ENCODE measurements around the gene ABCF1. TPM values are rescaled to one million over a fixed set of nuclear protein-coding genes. Genes with fewer than 3 reads are reported as not detected.

The ABCF1 gene
- total and polyA plus RNA-seq, 4 donors = 20.4 to 33.9 (median 26.1) TPM

DNA sequence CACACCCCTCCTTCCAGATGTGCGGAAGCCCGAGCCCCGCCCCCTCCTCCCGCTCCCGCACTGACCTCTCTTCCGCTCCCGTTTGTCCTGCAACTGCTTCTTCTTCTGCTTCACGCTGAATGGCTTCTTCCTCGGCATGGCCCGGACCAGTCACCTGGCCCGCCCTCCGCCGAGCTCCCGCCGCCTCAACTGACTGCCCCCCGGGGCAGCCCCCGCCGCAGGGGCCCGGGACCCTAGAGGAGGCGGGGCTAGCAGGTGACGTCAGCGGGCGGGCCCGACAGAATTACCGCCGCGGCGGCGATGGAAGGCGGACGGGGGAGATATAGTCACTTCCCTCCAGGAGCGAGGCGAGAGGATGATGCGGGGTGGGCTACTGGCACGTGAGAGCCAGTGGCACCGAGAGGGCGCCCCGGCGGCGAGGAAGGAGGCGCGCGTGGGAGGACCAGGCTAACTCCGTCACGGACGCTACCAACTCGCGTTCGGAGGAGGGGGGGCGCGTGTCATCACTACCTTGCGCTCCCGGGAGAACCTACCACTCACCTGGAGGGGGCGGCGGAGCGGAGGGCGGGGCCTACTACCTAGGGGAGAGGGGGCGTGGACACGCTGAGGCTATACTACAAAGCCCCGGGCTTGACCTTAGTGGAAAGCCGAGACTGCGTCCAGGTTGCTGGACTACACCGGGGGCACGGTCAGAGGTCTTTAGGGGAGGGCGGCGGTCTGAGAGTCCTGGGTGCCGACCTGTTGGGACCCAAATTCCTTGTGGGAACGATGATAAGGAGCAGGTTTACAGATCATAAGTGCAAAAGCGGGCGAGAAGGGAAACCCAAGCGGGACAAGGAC is 15.0 kb upstream of the ABCF1 start, which contains the start of gene GNL1:
GNL1 (minus strand) TSS at position 424 of the 840 bp plus-strand sequence; CDS start at position 138, 286 bp downstream.
- WGBS = under 1% methylated on average over 71 of the region's 71 CpGs
- Histone ChIP-seq H3K9ac (ENCODE audit: low read depth in 1 of 2, low read length in 2 of 2) (peak within 1 kb of the TSS; percentile 71 to 85), H3K27me3 (ENCODE audit: control insufficient read depth in 4 of 4, insufficient read depth in 4 of 4, low read length in 3 of 4) (no peaks in the 10 kb centered on the region), H3K36me3 (ENCODE audit: control insufficient read depth in 4 of 4, insufficient read depth in 3 of 4, low read depth in 1 of 4, low read length in 3 of 4) (peaks cover 0 to 18% (median 7%) of the 10 kb centered on the region in 4 donors), H3K9me3 (ENCODE audit: control insufficient read depth in 4 of 4, low read length in 3 of 4) (no peaks in the 10 kb centered on the region), H3K27ac (ENCODE audit: low read depth in 1 of 2, low read length in 2 of 2) (peak within 1 kb of the TSS; percentile 99), H3K4me1 (ENCODE audit: control insufficient read depth in 4 of 4, insufficient read depth in 4 of 4, low read length in 3 of 4) (peaks cover 4 to 29% (median 17%) of the 10 kb centered on the region in 4 donors), H3K4me3 (ENCODE audit: low read depth in 1 of 3, low read length in 3 of 3) (peak within 1 kb of the TSS; percentile 85 to 98 (median 85))
- DNase-seq (ENCODE audit: low spot score) = peak; percentile 96
- TF ChIP-seq GABPA (IDR thresholded peaks at IDR 0.05 in 1 of 2, conservative IDR thresholded peaks at IDR 0.05 in 1 of 2) (no peak), RXRA (IDR thresholded peaks at IDR 0.05) (peak in 1 of 2 donors; percentile 74), HNF4A (conservative IDR thresholded peaks at IDR 0.05) (peak; percentile 70 to 74), JUND (IDR thresholded peaks at IDR 0.05) (peak in 1 of 2 donors; percentile 50), SP1 (IDR thresholded peaks at IDR 0.05) (peak; percentile 69), NR2F2 (IDR thresholded peaks at IDR 0.05) (peak; percentile 98), RAD21 (IDR thresholded peaks at IDR 0.05) (no peak), EGR1 (IDR thresholded peaks at IDR 0.05; ENCODE audit: low read depth in 2 of 2) (peak; percentile 84 to 86), FOXA1 (IDR thresholded peaks at IDR 0.05) (no peak)
- TF ChIP-seq, protein P1, sequence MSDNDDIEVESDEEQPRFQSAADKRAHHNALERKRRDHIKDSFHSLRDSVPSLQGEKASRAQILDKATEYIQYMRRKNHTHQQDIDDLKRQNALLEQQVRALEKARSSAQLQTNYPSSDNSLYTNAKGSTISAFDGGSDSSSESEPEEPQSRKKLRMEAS (IDR thresholded peaks at IDR 0.05) = peak; percentile 60
- TF ChIP-seq, protein P2, sequence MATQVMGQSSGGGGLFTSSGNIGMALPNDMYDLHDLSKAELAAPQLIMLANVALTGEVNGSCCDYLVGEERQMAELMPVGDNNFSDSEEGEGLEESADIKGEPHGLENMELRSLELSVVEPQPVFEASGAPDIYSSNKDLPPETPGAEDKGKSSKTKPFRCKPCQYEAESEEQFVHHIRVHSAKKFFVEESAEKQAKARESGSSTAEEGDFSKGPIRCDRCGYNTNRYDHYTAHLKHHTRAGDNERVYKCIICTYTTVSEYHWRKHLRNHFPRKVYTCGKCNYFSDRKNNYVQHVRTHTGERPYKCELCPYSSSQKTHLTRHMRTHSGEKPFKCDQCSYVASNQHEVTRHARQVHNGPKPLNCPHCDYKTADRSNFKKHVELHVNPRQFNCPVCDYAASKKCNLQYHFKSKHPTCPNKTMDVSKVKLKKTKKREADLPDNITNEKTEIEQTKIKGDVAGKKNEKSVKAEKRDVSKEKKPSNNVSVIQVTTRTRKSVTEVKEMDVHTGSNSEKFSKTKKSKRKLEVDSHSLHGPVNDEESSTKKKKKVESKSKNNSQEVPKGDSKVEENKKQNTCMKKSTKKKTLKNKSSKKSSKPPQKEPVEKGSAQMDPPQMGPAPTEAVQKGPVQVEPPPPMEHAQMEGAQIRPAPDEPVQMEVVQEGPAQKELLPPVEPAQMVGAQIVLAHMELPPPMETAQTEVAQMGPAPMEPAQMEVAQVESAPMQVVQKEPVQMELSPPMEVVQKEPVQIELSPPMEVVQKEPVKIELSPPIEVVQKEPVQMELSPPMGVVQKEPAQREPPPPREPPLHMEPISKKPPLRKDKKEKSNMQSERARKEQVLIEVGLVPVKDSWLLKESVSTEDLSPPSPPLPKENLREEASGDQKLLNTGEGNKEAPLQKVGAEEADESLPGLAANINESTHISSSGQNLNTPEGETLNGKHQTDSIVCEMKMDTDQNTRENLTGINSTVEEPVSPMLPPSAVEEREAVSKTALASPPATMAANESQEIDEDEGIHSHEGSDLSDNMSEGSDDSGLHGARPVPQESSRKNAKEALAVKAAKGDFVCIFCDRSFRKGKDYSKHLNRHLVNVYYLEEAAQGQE (IDR thresholded peaks at IDR 0.05) = peak; percentile 70
- TF ChIP-seq, protein P3, sequence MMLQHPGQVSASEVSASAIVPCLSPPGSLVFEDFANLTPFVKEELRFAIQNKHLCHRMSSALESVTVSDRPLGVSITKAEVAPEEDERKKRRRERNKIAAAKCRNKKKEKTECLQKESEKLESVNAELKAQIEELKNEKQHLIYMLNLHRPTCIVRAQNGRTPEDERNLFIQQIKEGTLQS (IDR thresholded peaks at IDR 0.05) = peak; percentile 68

DNA sequence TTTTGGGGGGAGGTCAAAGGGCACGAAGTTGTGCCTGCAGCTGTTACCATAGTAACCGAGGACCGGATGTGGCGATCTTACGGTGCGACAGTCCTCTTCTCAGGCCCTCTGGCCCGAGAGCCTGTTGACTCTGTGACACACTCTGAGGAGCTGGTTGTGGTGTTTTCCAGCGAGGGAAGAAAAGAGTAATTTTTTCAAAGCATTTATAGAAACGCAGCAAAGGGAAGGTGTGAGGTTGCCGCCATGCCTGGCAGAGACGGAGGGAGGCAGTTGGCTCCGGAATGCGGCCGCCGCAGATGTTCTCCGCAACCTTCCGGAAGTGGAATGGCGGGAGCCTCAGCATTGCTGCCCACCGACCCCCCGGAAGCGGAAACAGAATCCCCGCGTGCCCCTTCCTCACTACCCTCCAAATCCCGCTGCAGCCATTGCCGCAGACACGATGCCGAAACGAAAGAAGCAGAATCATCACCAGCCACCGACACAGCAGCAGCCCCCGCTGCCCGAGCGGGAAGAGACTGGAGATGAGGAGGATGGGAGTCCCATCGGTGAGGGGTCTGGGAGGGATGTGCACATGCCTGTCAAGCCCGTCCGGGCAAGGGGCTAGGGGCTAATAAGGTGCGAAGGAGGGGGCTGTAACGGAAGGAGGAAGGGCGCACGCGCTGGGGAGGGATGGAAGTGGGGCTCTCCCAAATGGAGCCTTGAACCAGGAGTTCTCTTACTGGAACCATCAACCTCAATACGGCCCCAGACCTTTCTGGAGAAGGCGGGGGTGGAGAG is 14.1 kb upstream of the ABCF1 start, which contains the start of gene PRR3:
PRR3 (plus strand) TSS at position 390 of the 777 bp plus-strand sequence; CDS start at position 440, 50 bp downstream.
- WGBS = under 1% methylated on average over 42 of the region's 42 CpGs
- peak; percentile 89 for TF ChIP-seq YY1 (IDR thresholded peaks at IDR 0.05)
- TF ChIP-seq HNF4A (conservative IDR thresholded peaks at IDR 0.05) = peak in 1 of 2 donors; percentile 45
- TF ChIP-seq FOXA1 (IDR thresholded peaks at IDR 0.05) = no peak
- TF ChIP-seq NR2F2 (IDR thresholded peaks at IDR 0.05) = no peak
- peak; percentile 19 to 68 for TF ChIP-seq EGR1 (IDR thresholded peaks at IDR 0.05; ENCODE audit: low read depth in 2 of 2)
- TF ChIP-seq, protein P3 (IDR thresholded peaks at IDR 0.05) = peak; percentile 2
- TF ChIP-seq HNF4G (IDR thresholded peaks at IDR 0.05) = no peak
- no peak for TF ChIP-seq RAD21 (IDR thresholded peaks at IDR 0.05)
- TF ChIP-seq JUND (IDR thresholded peaks at IDR 0.05) = no peak
- TF ChIP-seq, protein P4, sequence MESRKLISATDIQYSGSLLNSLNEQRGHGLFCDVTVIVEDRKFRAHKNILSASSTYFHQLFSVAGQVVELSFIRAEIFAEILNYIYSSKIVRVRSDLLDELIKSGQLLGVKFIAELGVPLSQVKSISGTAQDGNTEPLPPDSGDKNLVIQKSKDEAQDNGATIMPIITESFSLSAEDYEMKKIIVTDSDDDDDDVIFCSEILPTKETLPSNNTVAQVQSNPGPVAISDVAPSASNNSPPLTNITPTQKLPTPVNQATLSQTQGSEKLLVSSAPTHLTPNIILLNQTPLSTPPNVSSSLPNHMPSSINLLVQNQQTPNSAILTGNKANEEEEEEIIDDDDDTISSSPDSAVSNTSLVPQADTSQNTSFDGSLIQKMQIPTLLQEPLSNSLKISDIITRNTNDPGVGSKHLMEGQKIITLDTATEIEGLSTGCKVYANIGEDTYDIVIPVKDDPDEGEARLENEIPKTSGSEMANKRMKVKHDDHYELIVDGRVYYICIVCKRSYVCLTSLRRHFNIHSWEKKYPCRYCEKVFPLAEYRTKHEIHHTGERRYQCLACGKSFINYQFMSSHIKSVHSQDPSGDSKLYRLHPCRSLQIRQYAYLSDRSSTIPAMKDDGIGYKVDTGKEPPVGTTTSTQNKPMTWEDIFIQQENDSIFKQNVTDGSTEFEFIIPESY (IDR thresholded peaks at IDR 0.05) = peak; percentile 79
- TF ChIP-seq GABPA (IDR thresholded peaks at IDR 0.05 in 1 of 2, conservative IDR thresholded peaks at IDR 0.05 in 1 of 2) = peak; percentile 96 to 97
- TF ChIP-seq, protein P5, sequence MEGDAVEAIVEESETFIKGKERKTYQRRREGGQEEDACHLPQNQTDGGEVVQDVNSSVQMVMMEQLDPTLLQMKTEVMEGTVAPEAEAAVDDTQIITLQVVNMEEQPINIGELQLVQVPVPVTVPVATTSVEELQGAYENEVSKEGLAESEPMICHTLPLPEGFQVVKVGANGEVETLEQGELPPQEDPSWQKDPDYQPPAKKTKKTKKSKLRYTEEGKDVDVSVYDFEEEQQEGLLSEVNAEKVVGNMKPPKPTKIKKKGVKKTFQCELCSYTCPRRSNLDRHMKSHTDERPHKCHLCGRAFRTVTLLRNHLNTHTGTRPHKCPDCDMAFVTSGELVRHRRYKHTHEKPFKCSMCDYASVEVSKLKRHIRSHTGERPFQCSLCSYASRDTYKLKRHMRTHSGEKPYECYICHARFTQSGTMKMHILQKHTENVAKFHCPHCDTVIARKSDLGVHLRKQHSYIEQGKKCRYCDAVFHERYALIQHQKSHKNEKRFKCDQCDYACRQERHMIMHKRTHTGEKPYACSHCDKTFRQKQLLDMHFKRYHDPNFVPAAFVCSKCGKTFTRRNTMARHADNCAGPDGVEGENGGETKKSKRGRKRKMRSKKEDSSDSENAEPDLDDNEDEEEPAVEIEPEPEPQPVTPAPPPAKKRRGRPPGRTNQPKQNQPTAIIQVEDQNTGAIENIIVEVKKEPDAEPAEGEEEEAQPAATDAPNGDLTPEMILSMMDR (IDR thresholded peaks at IDR 0.05; ENCODE audit: low read depth, low read length, missing input control) = no peak
- no peak for TF ChIP-seq SP1 (IDR thresholded peaks at IDR 0.05)
- TF ChIP-seq, protein P1 (IDR thresholded peaks at IDR 0.05) = peak; percentile 56
- peak; percentile 84 for TF ChIP-seq FOXA2 (IDR thresholded peaks at IDR 0.05)
- TF ChIP-seq TAF1 (conservative IDR thresholded peaks at IDR 0.05) = peak; percentile 43

More for the DNA sequence above, 14.1 kb upstream of the ABCF1 start, which contains the start of gene PRR3:
- H3K4me3 ChIP-seq (ENCODE audit: low read depth in 1 of 3, low read length in 3 of 3) = peak within 1 kb of the TSS; percentile 85 to 98 (median 85)
- no peaks in the 10 kb centered on the region for H3K27me3 ChIP-seq (ENCODE audit: control insufficient read depth in 4 of 4, insufficient read depth in 4 of 4, low read length in 3 of 4)
- H3K4me1 ChIP-seq (ENCODE audit: control insufficient read depth in 4 of 4, insufficient read depth in 4 of 4, low read length in 3 of 4) = peaks cover 4 to 36% (median 22%) of the 10 kb centered on the region in 4 donors
- H3K9ac ChIP-seq (ENCODE audit: low read depth in 1 of 2, low read length in 2 of 2) = peak within 1 kb of the TSS; percentile 71 to 85
- H3K9me3 ChIP-seq (ENCODE audit: control insufficient read depth in 4 of 4, low read length in 3 of 4) = no peaks in the 10 kb centered on the region
- peak; percentile 85 for DNase-seq (ENCODE audit: low spot score)
- H3K27ac ChIP-seq (ENCODE audit: low read depth in 1 of 2, low read length in 2 of 2) = peak within 1 kb of the TSS; percentile 99
- peaks cover 0 to 19% (median 8%) of the 10 kb centered on the region in 4 donors for H3K36me3 ChIP-seq (ENCODE audit: control insufficient read depth in 4 of 4, insufficient read depth in 3 of 4, low read depth in 1 of 4, low read length in 3 of 4)

Data from liver (tissue), 9 donors.